ENCODE measurements around the gene RNASEL. TPM values are rescaled to one million over a fixed set of nuclear protein-coding genes. Genes with fewer than 3 reads are reported as not detected.

The RNASEL gene
- total RNA-seq, 1 experiment from 2014 or later: 2.9 TPM

- no TSS peak for BruUV-seq (replicated peaks)
- no peak overlapping the region for H3K4me3 Mint-ChIP-seq (ENCODE audit: unreplicated experiment)
- intact Hi-C loops (cut with micrococcal nuclease; ENCODE audit: unreplicated experiment): no loop called here
- H3K9me3 ChIP-seq: peaks cover 2% of the 10 kb centered on the region; the same call in 1 of the 2 replicates
- peaks cover 16% of the 10 kb centered on the region for H3K27me3 Mint-ChIP-seq (ENCODE audit: insufficient read depth, unreplicated experiment)
- no peaks in the 10 kb centered on the region for H3K4me1 Mint-ChIP-seq (ENCODE audit: low read depth, unreplicated experiment)
- H3K36me3 ChIP-seq (ENCODE audit: control insufficient read depth, insufficient read depth, low read length): no peaks in the 10 kb centered on the region
- no peaks in the 10 kb centered on the region for H3K36me3 Mint-ChIP-seq (ENCODE audit: insufficient read depth, unreplicated experiment)
- H3K27ac Mint-ChIP-seq (ENCODE audit: unreplicated experiment): no peak overlapping the region
- H3K4me1 ChIP-seq: peaks cover 4% of the 10 kb centered on the region; the same call in 1 of the 2 replicates
- ChIA-PET CTCF (no interaction called here), POLR2A (no interaction called here)
- peaks cover 46% of the 10 kb centered on the region for H3K9me3 Mint-ChIP-seq (ENCODE audit: unreplicated experiment)
- no peak for TF ChIP-seq CTCF (IDR thresholded peaks at IDR 0.05; ENCODE audit: insufficient read depth in 1 of 2, low read depth in 1 of 2, low read length in 1 of 2, severe bottlenecking in 1 of 2, unreplicated experiment in 1 of 2)
- H3K4me3 ChIP-seq (ENCODE audit: low read depth, low read length): no peak overlapping the region
- no peak for DNase-seq
- H3K27me3 ChIP-seq (replicated peaks; ENCODE audit: control insufficient read depth, insufficient read depth, low read length): no peaks in the 10 kb centered on the region
Observed at GRCh38 chr1:182527680-182528079, 61.4 kb downstream of the RNASEL start.

GRCh38 chr1:182525342-182525741 lies 63.7 kb downstream of the RNASEL start:
- Histone ChIP-seq H3K9me3 (peaks cover 2% of the 10 kb centered on the region; the same call in 1 of the 2 replicates), H3K36me3 (ENCODE audit: control insufficient read depth, insufficient read depth, low read length) (no peaks in the 10 kb centered on the region), H3K27me3 (replicated peaks; ENCODE audit: control insufficient read depth, insufficient read depth, low read length) (no peaks in the 10 kb centered on the region; the same call in 1 of the 2 replicates), H3K4me3 (ENCODE audit: low read depth, low read length) (no peak overlapping the region), H3K4me1 (peaks cover 4% of the 10 kb centered on the region; the same call in 1 of the 2 replicates)
- no peak for DNase-seq
- no peak for TF ChIP-seq CTCF (IDR thresholded peaks at IDR 0.05; ENCODE audit: insufficient read depth in 1 of 2, low read depth in 1 of 2, low read length in 1 of 2, severe bottlenecking in 1 of 2, unreplicated experiment in 1 of 2)
- ChIA-PET POLR2A (no interaction called here), CTCF (no interaction called here)
- Mint-ChIP-seq H3K4me3 (ENCODE audit: unreplicated experiment) (no peak overlapping the region), H3K36me3 (ENCODE audit: insufficient read depth, unreplicated experiment) (no peaks in the 10 kb centered on the region), H3K9me3 (ENCODE audit: unreplicated experiment) (peaks cover 46% of the 10 kb centered on the region), H3K27ac (ENCODE audit: unreplicated experiment) (no peak overlapping the region), H3K4me1 (ENCODE audit: low read depth, unreplicated experiment) (no peaks in the 10 kb centered on the region), H3K27me3 (ENCODE audit: insufficient read depth, unreplicated experiment) (peaks cover 7% of the 10 kb centered on the region)
- no TSS peak for BruUV-seq (replicated peaks)
- intact Hi-C loops (cut with micrococcal nuclease; ENCODE audit: unreplicated experiment): no loop called here

Other genes starting within 250 kb of the RNASEL start
- gene GLUL, start 197.5 kb downstream of the RNASEL start, total RNA-seq (2022): 394 TPM in 2 replicates
- gene TEDDM1, start 188.6 kb downstream of the RNASEL start, total RNA-seq (2022): not detected in 2 replicates
- gene RGSL1, start 139.1 kb downstream of the RNASEL start, total RNA-seq (2022): not detected in 2 replicates
- gene RGS16, start 15.1 kb upstream of the RNASEL start, total RNA-seq (2022): 0.77 and 1.2 TPM in 2 replicates
- gene RGS8, start 95.3 kb upstream of the RNASEL start, total RNA-seq (2022): not detected in 2 replicates
- 3.5 and 4.8 TPM in 2 replicates for gene NPL, start 200.5 kb upstream of the RNASEL start, total RNA-seq (2022)